RPMI8226 (cell line): Measurements from ENCODE around the gene ZIC5.
"Not testable (repeated sequence)": the region's sequence is repeated elsewhere in the genome, so short reads cannot be mapped to it uniquely, and the experiment has no call there.

ENCODE experiments used
- DNase-seq: peaks from one replicate; pipeline ENCODE4 v3.0.0-alpha.2; 2015

ZIC5 gene

DNA sequence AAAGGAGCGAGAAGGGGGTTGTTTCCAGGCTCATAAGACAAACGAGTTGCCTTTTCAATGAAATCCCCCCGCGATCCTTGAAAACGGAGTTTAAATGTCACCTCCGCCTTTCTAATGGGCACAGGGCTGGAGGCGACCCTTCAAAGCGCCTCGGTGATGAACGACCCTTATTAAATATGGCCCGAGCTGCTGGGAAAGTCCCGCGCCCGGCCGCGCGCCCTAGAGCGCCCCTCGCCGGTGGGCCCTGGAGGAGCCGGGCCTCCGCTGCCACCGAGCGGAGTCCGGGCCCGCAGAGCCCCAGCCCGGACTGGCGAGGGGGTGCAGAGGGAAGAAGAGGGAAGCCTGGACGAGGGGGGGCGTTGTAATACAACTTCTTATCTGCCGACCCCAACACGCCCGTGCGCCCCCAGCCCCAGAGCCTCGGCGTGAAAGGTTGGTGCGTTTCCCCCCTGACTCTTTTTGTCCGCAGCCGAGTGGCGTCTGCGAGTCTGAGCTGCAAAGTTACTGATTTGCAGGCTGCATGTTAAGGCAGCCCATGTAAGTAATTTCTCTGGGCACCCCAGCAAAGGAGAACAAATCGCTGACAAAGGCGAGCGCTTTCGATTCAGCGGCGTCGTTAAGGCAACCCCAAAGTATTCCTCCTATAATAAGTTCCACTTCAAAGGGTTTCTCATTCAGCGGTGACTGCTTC is 11.9 kb downstream of the ZIC5 start:
- no peak for DNase-seq

DNA sequence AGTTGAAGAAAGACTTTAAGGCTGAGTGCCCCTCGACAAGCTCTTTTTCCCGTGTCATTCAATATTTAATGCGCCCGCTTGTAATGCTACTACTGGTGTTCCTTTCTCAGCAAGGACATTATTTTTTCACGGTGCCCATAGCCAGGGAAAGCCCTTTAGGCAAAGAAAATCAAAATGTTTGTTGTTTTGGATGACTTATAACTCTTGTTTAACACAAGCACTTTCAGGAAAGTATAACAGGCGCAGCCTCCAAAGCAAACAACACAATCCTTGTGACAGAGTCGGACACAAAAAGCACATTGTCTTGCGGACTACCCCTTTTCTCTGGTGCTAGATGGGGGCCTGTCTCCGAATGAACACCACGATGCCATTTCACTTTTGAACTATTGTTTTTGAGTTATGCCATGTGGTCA is 12.4 kb downstream of the ZIC5 start:
- DNase-seq: no peak

DNA sequence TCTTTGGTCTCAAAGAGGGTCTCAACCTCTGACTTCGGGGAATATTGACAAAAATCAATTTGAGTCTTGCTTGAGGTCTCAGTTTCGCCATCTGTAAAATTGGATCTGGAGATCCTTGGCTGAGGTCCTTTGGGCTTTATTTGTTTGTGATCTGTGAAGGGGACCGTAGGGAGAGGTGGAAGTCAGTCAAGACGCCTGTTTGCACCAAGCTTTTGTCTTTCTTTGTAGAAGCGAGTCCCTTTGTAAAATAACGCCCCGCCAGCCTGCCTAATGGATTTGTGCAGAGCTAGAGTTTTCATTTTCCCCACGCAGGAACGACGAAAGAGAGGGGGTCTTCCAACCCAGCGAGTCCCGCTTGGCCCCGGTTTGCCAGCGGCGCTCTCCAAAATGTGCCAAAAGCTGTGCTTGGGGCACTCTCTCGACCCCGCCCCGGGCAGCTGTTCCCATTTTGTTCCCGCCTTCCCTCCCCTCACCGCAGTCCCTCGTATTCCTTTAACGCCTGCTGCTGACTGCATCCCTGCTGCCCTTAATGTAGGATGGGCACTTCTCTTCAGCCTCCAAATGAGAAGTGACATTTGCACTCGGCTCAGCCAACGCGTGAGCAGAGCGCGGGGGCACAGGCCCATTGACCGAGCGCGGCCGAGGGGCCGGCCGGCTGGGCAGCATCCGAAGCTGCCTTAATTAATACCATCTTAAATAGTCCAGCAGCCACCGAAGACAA is 13.0 kb downstream of the ZIC5 start:
- no peak for DNase-seq

DNA sequence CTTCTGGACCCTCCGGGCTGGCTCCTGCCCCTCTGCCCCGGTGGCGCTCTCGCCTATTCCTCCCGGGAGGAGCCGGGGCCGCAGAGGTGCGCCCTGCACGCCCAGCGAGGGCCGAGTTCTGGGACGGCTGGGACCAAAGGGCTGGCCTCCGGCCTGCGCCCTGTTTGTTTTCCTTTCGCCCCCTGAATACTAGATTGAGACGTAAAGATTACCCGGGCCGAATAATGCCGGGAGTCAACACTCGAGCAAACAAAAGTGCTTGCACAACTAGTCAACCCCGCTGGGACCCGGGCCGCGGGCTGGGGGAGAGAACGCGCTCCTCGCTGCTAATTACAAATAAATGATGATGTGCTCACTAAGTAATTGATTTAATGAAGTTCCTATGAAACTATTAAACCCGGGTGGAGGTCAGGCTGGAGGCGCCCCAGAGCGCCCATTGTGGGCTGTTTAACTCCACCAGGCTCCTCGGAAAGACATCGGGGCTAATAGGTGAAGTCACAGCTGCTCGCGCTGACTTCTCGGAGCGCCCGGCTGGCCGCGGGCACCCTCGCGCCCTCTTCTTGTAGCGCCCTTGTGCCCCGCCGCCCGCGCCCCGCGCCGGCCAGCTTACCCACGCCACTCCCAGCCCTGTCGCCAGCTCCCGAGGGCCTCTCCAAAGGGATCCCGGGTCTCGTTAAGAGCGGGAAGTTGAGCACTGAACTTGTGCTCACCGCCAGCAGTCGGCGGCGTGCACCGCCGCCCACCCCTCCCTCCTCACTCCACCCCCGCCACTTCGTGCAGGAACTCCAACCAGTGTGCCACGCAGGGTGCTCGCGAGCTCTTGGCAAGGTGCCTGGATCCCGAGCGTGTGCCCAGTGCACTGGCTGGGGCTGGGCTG is 14.9 kb downstream of the ZIC5 start:
- no peak for DNase-seq

DNA sequence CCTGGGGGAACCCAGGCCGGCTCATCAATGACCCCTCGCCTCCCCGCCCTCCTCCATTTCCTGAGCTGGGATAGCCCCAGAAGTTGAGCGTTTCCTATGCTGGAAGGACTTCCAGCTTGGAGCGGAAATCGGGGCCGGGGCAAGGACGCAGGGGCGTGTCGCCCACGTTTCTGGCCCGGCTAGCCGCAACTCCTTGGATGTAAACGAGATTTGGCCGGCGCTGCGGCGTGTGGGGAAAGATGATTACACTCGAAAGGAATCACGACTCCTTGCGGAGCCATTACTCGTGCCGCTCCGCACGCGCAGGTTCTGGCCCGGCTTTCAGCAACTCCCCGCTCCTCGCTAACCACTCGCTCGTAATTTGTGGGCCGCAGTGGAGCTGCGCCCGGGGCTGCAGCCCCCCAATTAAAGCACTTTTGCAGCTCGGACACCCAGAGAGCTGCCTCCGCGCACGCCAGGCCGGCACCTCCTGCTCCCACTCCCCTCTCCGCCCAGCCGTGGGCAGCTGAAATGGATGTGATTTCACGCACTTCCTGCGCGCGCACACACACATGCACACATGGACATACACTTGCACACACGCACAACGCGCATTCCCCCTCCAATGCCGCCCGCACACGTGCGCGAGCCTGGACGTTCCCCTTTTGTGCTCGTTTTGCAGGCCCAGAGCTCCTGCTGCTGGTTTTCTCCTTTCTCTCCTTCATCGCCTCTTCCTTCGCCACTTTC is 15.7 kb downstream of the ZIC5 start:
- DNase-seq: no peak

DNA sequence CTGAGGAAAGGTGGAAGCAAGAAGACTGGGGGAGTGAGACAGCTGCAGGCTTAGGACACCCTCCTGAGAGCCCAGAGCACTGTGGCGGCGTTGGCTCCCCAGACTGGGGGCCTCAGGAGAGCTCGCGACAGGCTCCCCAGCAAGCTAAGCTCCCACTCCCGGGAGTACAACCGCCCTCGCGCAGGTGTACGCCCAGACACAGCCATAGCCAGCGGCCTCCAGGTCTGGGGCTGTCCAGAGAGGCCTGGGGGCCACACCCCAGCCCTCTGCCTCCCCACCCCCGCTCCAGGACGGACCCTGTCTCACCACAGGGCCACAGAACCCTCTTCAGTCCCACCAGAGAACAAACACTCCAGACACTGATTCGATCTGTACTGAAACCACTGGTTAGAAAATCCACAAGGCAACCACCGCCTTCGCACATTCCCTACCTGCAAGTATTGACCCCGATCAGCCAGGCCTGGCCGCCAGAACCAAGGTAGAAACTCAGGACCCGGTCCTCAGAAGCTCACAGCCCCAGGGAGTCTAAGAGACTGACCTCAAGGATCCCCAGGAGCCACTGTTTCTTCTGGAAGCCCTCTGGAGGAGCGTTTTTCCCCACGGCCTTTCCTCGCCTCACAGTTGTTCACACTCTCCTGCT is 16.3 kb downstream of the ZIC5 start:
- DNase-seq: no peak

DNA sequence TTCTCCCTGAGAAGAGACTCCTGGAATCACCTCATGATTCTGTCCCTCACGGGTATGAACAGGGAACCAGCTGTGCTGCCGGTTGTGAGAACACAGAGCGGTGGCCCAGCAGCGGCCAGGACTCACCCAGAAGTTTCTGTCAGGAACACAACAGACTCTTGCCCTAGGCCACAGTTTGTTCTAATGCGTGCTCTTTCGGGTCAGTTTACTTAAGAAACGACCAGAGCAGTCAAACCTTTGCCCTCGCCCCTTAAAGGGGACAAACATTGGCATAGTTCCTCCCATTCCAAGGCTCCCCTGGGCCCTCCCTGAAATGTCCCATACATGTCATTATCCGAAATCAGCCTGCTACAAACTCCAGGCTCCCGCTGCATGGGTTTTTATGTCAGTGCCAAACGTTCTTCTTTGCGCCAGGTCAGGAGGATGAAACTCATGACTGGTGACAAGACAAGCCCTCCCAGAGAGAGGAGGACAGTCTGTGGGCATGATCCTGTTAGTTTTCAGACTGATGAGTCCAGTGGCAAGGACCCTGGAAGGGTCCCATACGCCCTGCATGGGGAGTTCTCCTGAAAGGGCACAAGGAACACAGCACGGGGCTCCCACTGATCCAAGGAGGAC is 18.3 kb downstream of the ZIC5 start:
- DNase-seq: no peak

DNA sequence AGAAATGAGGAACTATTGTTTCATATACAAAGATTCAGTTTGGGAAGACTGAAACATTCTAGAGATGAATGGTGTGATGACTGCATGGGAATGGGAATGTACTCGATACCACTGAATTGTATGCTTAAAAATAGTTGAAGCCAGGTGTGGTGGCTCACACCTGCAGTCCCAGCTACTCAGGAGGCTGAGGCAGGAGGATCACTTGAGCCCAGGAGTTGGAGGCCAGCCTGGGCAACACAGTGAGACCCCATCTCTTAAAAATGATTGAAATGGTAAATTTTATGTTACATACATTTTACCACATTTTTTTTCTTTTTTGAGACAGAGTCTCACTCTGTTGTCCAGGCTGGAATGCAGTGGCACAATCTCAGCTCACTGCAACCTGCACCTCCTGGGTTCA is 19.9 kb downstream of the ZIC5 start:
- not testable (repeated sequence) for DNase-seq

DNA sequence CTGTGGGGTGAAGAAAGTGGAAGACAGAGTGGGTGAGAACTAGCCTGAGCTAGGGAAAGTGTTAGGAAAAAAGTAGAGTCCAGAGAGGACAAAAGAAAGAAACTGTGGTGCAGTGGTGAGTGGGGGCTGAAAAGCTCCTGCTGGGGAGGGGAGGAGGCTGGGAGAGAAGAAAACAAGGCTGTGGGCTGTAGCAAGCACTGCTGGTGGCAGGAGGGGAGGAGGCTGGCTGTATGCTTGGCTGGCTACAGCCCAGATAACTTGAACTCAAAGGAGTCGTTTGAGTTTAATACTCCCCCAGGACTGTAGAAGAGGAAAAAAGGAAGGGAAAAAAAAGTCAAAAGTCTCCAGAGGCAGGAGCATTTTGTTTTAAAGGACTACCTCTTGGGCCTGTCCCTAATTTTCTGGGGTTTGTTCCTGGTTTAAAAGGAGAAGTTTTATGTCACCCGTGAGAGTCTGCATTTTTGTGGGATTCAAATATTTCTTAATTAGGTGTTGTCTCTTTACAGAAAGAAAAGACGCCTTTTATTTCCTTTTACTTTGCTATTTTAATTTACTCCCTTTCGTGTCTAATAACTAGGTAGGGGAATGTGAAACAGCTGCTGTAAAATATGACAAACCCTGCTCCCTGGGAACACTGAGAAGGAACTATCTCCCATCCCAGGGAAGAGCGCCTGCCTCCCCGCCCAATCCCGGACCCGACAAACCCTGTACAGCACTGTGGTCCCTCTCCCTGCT is 21.7 kb downstream of the ZIC5 start:
- DNase-seq: no peak

DNA sequence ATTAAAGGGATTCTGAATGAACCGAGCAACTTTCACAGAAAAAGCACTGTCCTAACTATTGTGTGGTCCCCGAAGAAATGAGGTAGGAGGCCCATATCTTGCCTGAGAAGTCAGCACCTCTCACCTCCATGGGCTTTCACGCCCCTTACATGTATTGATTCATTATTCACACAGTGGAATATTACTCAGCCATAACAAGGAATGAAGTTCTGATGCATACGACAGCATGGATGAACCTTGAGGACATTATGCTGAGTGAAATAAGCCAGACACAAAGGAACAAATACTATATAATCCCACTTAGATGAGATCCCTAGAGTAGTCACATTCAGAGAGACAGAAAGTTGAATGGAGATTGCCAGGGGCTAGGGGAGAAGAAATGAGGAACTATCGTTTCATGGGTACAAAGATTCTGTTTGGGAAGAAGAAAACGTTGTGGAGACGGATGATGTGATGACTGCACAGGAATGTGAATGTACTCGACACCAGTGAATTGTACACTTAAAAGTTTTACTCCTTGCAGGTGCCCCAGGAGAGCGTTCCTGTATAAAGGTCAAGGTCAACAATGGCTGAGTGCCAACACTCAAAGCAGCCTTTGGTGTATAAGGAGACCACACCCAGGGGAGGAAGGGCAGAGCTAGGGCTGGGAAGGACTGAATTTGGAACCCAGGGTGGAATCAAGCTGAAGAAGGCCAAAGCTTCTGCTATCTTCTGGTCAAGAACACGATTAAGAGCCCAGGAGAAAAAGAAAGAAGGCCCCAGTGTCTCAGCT is 22.5 kb downstream of the ZIC5 start:
- DNase-seq: peak; percentile 53

DNA sequence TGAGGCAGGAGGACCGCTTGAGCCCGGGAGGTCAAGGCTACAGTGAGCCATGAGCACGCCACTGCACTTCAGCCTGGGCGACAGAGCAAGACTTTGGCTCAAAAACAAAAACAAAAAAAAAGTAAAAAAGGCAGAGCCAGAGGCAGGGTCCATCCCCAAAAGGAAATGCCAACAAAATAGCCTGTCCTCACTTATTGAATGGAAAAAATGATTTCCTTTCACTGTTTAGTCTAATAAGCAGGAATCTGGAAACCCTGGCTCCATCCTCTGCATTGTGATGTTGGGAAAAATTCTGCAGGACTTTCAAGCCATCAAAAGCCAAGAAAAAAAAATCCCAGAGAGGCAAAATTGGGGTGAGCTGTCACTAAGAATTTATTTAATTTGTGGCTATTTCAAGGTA is 23.2 kb downstream of the ZIC5 start:
- DNase-seq: no peak

DNA sequence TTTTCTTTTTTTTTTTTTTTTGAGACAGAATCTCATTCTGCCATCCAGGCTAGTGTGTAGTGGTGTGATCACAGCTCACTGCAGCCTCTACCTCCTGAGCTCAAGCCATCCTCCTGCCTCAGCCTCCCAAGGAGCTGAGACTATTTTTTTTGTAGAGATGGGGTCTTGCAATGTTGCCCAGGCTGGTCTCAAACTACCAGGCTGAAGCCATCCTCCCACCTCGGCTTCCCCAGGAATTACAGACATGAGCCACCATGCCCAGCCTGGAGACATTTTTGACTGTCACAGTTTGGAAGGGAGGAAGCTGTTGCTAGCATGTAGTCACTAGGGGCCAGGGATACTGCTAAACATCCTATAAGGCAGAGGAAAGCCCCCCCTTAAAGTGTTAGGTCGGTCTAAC is 23.9 kb downstream of the ZIC5 start:
- DNase-seq: no peak

DNA sequence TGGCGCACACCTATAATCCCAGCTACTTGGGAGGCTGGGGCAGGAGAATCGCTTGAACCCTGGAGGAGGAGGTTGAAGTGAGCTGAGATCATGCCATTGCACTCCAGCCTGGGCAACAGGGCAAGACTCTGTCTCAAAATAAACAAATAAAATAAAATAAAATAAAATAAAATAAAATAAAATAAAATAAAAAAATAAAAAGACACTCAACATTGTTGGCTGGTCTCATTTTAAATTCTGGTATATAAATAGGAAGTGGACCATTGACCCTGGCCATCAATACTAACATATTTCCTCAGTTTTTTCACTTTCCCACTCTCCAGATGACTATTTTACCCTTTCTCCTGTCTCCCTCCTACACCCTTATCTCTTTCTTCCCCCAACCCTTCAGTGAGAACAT is 26.1 kb downstream of the ZIC5 start:
- DNase-seq: not testable (repeated sequence)

DNA sequence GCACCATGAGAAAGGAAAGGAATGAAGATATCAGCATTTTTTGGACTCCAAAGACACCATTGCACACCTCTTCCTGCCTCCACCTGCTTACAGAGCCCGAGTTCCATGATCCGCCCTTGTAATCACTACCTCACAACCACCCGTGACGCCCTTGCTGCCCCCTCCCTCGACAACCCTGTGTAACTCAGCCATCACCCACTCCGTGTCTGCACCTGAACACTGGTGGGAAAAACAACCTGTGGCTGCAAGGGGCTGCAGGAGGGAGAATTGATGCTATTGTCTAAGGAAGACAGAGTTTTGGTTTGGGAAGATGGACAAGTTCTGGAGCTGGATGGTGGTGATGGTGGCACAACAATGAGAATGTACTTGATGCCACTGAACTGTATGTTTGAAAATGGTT is 27.0 kb downstream of the ZIC5 start:
- DNase-seq: no peak

DNA sequence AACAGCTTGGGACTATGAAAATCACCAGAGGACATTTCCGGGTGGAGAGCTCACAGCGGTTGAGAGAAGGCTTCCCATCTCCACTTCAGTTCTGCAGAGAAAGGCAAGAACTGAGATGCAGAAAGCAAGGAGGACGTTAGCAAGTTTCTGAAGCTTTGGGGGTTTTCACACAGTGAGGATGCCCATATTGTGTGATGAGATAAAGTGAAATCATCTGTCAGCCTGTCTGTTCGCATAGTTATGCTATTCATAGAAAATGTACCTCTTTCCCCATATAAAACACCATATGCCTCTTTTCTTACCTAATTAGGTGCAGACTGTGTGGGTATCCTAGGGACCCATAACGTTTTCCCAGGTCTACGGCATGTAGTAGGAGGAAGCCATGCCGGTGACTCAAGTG is 27.5 kb downstream of the ZIC5 start:
- DNase-seq: no peak

DNA sequence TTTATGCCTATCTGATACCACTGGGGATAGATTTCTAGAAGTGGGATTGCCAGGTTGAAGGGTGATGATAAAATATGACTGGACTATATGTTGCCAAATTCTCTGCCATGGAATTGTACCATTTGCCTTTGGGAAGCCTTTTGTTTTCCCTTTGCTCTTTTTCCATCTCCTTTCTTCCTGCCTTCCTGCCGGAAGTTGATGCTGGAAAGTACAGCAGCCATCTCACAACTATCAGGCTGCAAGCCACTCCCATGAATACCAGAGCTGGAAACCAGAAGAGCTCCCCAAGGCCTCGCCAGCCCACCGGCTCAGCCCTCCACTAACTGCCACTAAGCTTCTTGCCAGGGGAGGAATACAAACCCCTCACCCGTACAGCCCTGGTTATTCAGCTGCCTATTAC is 29.7 kb downstream of the ZIC5 start:
- DNase-seq: no peak

DNA sequence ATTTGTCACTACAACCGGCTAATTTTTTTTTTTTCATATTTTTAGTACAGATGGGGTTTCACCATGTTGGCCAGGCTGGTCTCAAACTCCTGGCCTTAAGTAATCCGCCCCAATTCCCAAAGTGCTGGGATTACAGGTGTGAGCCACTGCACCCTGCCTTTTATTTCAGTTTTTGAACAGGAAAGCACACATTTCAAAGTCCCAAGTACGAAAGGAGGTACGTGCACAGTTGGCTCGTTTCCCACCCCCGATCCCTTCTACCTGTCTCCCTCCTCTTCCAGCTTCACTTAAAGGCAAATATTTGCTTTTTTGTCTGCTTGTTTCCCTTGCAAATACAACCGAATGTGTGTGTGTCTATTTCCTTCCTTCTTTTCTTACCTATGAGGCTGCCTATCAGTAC is 30.5 kb downstream of the ZIC5 start:
- no peak for DNase-seq

DNA sequence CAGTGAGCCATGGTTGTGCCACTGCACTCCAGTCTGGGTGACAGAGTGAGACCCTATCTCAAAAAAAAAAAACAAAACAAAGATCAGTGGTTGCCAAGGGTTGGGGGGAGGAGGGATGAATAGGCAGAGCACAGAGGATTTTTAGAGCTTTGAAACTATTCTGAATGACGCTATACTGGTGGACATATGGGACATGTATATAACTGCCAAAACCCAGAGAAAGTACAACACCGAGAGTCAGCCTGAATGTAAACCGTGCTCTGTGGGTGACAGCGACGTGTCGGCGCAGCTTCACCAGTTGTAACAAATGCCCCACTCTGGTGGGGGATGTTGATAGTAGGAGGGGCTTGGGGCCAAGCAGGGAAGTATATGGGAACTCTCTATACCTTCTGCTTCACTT is 32.9 kb downstream of the ZIC5 start:
- DNase-seq: no peak

DNA sequence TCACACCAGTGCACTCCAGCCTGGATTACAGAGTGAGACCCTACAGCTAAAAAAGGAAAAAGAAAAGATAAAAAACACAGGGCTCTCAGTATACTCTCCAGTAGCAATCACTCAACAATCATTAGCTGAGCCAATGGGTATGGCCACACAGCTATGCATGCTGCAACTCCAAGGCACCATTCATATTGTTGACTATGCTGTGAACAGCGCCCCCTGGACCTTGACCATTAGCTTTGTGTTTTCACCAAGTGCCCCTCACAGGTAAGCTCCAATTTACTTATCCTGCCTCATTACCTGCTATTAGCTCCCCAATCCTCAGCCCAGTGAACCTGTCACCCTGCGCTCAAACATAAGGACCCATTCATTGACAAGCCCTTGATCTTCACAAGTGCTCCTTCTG is 35.8 kb downstream of the ZIC5 start:
- DNase-seq: no peak

DNA sequence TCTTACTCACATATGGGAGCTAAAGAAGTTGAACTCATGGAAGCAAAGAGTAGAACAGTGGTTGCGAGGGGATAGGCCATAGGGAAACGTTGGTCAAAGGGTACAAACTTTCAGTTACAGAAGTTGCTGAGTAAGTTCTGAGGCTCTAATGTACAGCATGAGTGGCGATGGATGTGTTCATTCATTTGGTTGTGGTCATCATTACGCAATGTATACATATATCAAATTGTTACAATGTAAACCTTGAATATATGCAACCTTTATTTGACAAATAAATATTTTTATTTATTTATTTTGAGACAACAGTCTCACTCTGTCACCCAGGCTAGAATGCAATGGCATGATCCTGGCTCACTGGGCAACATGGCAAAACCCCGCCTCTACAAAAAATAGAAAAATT is 38.7 kb downstream of the ZIC5 start:
- no peak for DNase-seq

DNA sequence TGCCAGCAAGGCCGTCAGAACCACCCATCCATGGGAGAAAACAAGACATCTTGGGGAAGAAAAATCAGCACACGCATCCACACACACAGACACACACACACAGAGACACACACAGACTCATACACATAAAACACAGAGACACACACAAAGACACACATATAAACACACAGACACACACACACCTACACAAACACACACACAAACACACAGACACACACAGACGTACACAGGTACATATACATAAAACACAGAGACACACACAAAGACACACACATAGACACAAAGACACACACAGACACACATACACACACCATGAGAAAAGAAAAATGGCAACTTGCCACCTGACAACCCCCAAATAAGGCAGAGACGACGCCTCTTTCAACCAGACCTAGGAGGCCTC is 40.6 kb downstream of the ZIC5 start:
- DNase-seq: no peak
